Osteocyte (in vitro differentiated cells): ENCODE results near the gene KRTAP5-1. TPM values are rescaled to one million over a fixed set of nuclear protein-coding genes. Genes with fewer than 3 reads are reported as not detected.

Source experiments
- DNase-seq: peaks from one replicate; pipeline ENCODE4 v3.0.0; 2021; ENCODE audit warnings: mixed read lengths; ENCODE audit not compliant: unreplicated experiment; ENCODE audit errors: extremely low spot score
- H3K27ac Mint-ChIP-seq: one replicate; pipeline ENCODE4 v1.8.0; 2021; ENCODE audit warnings: mild to moderate bottlenecking, mixed read lengths; ENCODE audit not compliant: unreplicated experiment
- H3K27me3 Mint-ChIP-seq: one replicate; pipeline ENCODE4 v1.8.0; 2021; ENCODE audit warnings: mixed read lengths; ENCODE audit not compliant: unreplicated experiment
- H3K36me3 Mint-ChIP-seq: one replicate; pipeline ENCODE4 v1.8.0; 2021; ENCODE audit warnings: mixed read lengths; ENCODE audit not compliant: unreplicated experiment
- H3K4me1 Mint-ChIP-seq: one replicate; pipeline ENCODE4 v1.8.0; 2021; ENCODE audit warnings: mixed read lengths; ENCODE audit not compliant: unreplicated experiment
- H3K4me3 Mint-ChIP-seq: one replicate; pipeline ENCODE4 v1.8.0; 2021; ENCODE audit warnings: mild to moderate bottlenecking, moderate library complexity, mixed read lengths; ENCODE audit not compliant: unreplicated experiment
- H3K9me3 Mint-ChIP-seq: one replicate; pipeline ENCODE4 v1.8.0; 2021; ENCODE audit warnings: mixed read lengths; ENCODE audit not compliant: unreplicated experiment
- CTCF ChIP-seq: fragments of 200-600 bp; sonication (generic); IDR thresholded peaks from 2 replicates; pipeline ENCODE4 v1.5.0; 2021; ENCODE audit warnings: antibody characterized with exemption, mild to moderate bottlenecking, moderate library complexity
- total RNA-seq: library from RNA; stranded (reverse); gene quantifications from 2 replicates; pipeline ENCODE4 v1.2.1, GENCODE V29; 2021

Gene KRTAP5-1
- total RNA-seq, 1 donor from 2014 or later = not detected

- no peaks in the 10 kb centered on the region for H3K27me3 Mint-ChIP-seq
- H3K36me3 Mint-ChIP-seq = peaks cover 4% of the 10 kb centered on the region
- no peak overlapping the region for H3K4me3 Mint-ChIP-seq
- DNase-seq = no peak
- TF ChIP-seq CTCF = no peak
- no peak overlapping the region for H3K27ac Mint-ChIP-seq
- peaks cover 30% of the 10 kb centered on the region for H3K4me1 Mint-ChIP-seq
- no peaks in the 10 kb centered on the region for H3K9me3 Mint-ChIP-seq
Observed at GRCh38 chr11:1562469-1563148, 22.5 kb downstream of the KRTAP5-1 start.

- TF ChIP-seq CTCF = no peak
- H3K36me3 Mint-ChIP-seq = peaks cover 4% of the 10 kb centered on the region
- DNase-seq = no peak
- H3K9me3 Mint-ChIP-seq = no peaks in the 10 kb centered on the region
- peaks cover 30% of the 10 kb centered on the region for H3K4me1 Mint-ChIP-seq
- no peaks in the 10 kb centered on the region for H3K27me3 Mint-ChIP-seq
- H3K27ac Mint-ChIP-seq = no peak overlapping the region
- H3K4me3 Mint-ChIP-seq = no peak overlapping the region
Observed at GRCh38 chr11:1561955-1562354, 23.1 kb downstream of the KRTAP5-1 start.

GRCh38 chr11:1561266-1561665 lies 23.8 kb downstream of the KRTAP5-1 start:
- H3K36me3 Mint-ChIP-seq = peaks cover 4% of the 10 kb centered on the region
- peaks cover 30% of the 10 kb centered on the region for H3K4me1 Mint-ChIP-seq
- no peak for TF ChIP-seq CTCF
- H3K27ac Mint-ChIP-seq = no peak overlapping the region
- H3K4me3 Mint-ChIP-seq = no peak overlapping the region
- H3K27me3 Mint-ChIP-seq = no peaks in the 10 kb centered on the region
- DNase-seq = no peak
- no peaks in the 10 kb centered on the region for H3K9me3 Mint-ChIP-seq

- DNase-seq = no peak
- Mint-ChIP-seq H3K9me3 (no peaks in the 10 kb centered on the region), H3K27ac (no peak overlapping the region), H3K27me3 (no peaks in the 10 kb centered on the region), H3K4me3 (no peak overlapping the region), H3K36me3 (peaks cover 4% of the 10 kb centered on the region), H3K4me1 (peaks cover 30% of the 10 kb centered on the region)
- no peak for TF ChIP-seq CTCF
Observed at GRCh38 chr11:1560649-1561251, 24.3 kb downstream of the KRTAP5-1 start.

GRCh38 chr11:1560002-1560648 lies 25.0 kb downstream of the KRTAP5-1 start:
- H3K9me3 Mint-ChIP-seq = no peaks in the 10 kb centered on the region
- no peak overlapping the region for H3K4me3 Mint-ChIP-seq
- H3K36me3 Mint-ChIP-seq = peaks cover 4% of the 10 kb centered on the region
- no peaks in the 10 kb centered on the region for H3K27me3 Mint-ChIP-seq
- H3K4me1 Mint-ChIP-seq = peaks cover 29% of the 10 kb centered on the region
- no peak for TF ChIP-seq CTCF
- DNase-seq = no peak
- peak overlapping the region; percentile 89 for H3K27ac Mint-ChIP-seq
